ENCODE results near the gene ATG101. TPM values are rescaled to one million over a fixed set of nuclear protein-coding genes. Genes with fewer than 3 reads are reported as not detected.

The ATG101 gene
- total RNA-seq, 2 experiments from 2014 or later, result 38.0 to 53.9 TPM

GRCh38 chr12:52043386-52044212 lies 26.2 kb upstream of the ATG101 start:
- Histone ChIP-seq H3K9me2 (ENCODE audit: insufficient read depth, low read length) (no peaks in the 10 kb centered on the region), H3K4me2 (ENCODE audit: low read length) (peak overlapping the region; percentile 84), H3K36me3 (ENCODE audit: insufficient read depth, low read length) (peaks cover 30% of the 10 kb centered on the region; the same call in 1 of the 2 replicates), H3K79me2 (ENCODE audit: insufficient read depth, low read depth, low read length) (peaks cover 20% of the 10 kb centered on the region; the same call in 1 of the 2 replicates), H3K9me3 (ENCODE audit: low read length) (no peaks in the 10 kb centered on the region), H3K4me3 (ENCODE audit: low read depth, low read length, poor library complexity, severe bottlenecking) (no peak overlapping the region), H2AFZ (ENCODE audit: low read length) (no peak overlapping the region), H3K4me1 (ENCODE audit: insufficient read depth, low read length, poor library complexity, severe bottlenecking) (peaks cover 55% of the 10 kb centered on the region), H3K27ac (ENCODE audit: low read depth, low read length, poor library complexity, severe bottlenecking) (no peak overlapping the region), H4K20me1 (ENCODE audit: insufficient read depth, low read length) (no peaks in the 10 kb centered on the region)
- intact Hi-C loops (cut with micrococcal nuclease; ENCODE audit: unreplicated experiment), result no loop called here
- no TSS peak for BruUV-seq (replicated peaks)
- no peak for TF ChIP-seq EZH2phosphoT487 (IDR thresholded peaks at IDR 0.05; ENCODE audit: borderline replicate concordance, low read depth, low read length)
- no peak for TF ChIP-seq CTCF (conservative IDR thresholded peaks at IDR 0.05; ENCODE audit: low read length)
- POLR2A ChIA-PET, result no interaction called here
- CTCF ChIA-PET (ENCODE audit: unreplicated experiment), result interaction anchor here (1.8 kb wide), 1 partner anchor 18 kb away, joined by 4 read pairs; no protein-coding TSS in a partner anchor
- no peak for DNase-seq (ENCODE audit: low spot score)

GRCh38 chr12:52044292-52044983 lies 25.3 kb upstream of the ATG101 start:
- H2AFZ ChIP-seq (ENCODE audit: low read length), result no peak overlapping the region
- H3K9me3 ChIP-seq (ENCODE audit: low read length), result no peaks in the 10 kb centered on the region
- H3K27ac ChIP-seq (ENCODE audit: low read depth, low read length, poor library complexity, severe bottlenecking), result no peak overlapping the region
- CTCF ChIA-PET (ENCODE audit: unreplicated experiment), result interaction anchor here (1.8 kb wide), 1 partner anchor 19 kb away, joined by 4 read pairs; no protein-coding TSS in a partner anchor
- peaks cover 46% of the 10 kb centered on the region for H3K4me1 ChIP-seq (ENCODE audit: insufficient read depth, low read length, poor library complexity, severe bottlenecking)
- no peak for DNase-seq (ENCODE audit: low spot score)
- POLR2A ChIA-PET, result interaction anchor here (1.0 to 1.7 kb wide), 2 partner anchors 11 to 32 kb away, joined by 3 to 5 read pairs; no protein-coding TSS in a partner anchor
- no peak overlapping the region for H3K4me2 ChIP-seq (ENCODE audit: low read length)
- no peak overlapping the region for H3K4me3 ChIP-seq (ENCODE audit: low read depth, low read length, poor library complexity, severe bottlenecking)
- no peaks in the 10 kb centered on the region for H4K20me1 ChIP-seq (ENCODE audit: insufficient read depth, low read length)
- no peaks in the 10 kb centered on the region for H3K9me2 ChIP-seq (ENCODE audit: insufficient read depth, low read length)
- no TSS peak for BruUV-seq (replicated peaks)
- intact Hi-C loops (cut with micrococcal nuclease; ENCODE audit: unreplicated experiment), result no loop called here
- TF ChIP-seq EZH2phosphoT487 (IDR thresholded peaks at IDR 0.05; ENCODE audit: borderline replicate concordance, low read depth, low read length) (no peak), CTCF (conservative IDR thresholded peaks at IDR 0.05; ENCODE audit: low read length) (no peak)
- peaks cover 11% of the 10 kb centered on the region; the same call in 1 of the 2 replicates for H3K79me2 ChIP-seq (ENCODE audit: insufficient read depth, low read depth, low read length)
- H3K36me3 ChIP-seq (ENCODE audit: insufficient read depth, low read length), result peaks cover 35% of the 10 kb centered on the region; the same call in 1 of the 2 replicates

Data from OCI-LY7 (cell line).